Measurements from ENCODE around the gene GNAZ. TPM values are rescaled to one million over a fixed set of nuclear protein-coding genes. Genes with fewer than 3 reads are reported as not detected.

Gene GNAZ
- total RNA-seq, 4 donors from 2014 or later = 0.64 to 9.9 (median 2.6) TPM

DNA sequence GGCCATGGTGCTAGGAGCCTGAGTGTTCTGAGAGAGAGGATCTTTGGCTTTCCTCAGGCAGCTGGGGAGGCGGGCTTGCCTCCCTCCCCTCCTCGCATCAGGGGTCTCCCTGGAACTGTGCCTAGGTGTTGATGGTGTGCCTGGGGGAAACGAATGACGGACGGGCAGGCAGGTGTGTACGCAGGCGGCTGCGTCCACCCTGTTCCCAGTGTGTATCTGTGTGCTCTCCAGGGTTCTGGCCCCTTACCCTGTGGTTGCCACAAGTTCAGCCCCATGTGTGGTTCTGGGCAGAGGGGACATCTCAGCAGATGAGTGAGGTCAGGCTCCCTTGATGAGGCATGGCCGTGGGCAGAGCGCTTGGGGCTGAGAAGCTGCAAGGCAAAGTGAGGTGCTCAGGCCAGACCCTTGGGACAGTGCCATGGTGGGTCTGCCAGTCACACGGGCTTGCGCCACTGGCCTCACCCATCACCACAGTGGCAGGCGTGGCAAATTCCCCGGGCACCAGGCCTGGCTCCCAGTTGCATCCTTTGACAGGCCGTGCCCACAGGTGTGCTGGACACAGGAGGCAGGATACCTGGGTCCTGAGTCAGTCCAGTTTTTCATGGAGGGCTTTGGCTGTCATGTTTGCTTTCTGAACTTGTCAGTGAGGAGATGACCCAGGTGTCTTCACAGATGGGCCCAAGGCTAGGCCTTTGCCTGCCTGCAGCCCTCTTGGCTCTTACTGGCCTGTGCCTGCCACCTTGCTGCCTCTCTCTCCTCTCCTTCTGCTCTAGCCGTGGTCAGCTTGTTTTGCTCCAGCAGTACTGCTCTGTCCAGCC lies 27.3 kb downstream of the GNAZ start:
- no peak for DNase-seq
- Histone ChIP-seq H3K27ac (peak overlapping the region; percentile 22 to 66 (median 56)), H3K36me3 (no peaks in the 10 kb centered on the region), H3K9me3 (no peaks in the 10 kb centered on the region), H3K4me3 (no peak overlapping the region), H3K4me1 (peaks cover 6 to 26% (median 12%) of the 10 kb centered on the region in 3 donors), H3K27me3 (no peaks in the 10 kb centered on the region)
- TF ChIP-seq POLR2A (IDR thresholded peaks at IDR 0.05) = no peak
- TF ChIP-seq, protein P1, sequence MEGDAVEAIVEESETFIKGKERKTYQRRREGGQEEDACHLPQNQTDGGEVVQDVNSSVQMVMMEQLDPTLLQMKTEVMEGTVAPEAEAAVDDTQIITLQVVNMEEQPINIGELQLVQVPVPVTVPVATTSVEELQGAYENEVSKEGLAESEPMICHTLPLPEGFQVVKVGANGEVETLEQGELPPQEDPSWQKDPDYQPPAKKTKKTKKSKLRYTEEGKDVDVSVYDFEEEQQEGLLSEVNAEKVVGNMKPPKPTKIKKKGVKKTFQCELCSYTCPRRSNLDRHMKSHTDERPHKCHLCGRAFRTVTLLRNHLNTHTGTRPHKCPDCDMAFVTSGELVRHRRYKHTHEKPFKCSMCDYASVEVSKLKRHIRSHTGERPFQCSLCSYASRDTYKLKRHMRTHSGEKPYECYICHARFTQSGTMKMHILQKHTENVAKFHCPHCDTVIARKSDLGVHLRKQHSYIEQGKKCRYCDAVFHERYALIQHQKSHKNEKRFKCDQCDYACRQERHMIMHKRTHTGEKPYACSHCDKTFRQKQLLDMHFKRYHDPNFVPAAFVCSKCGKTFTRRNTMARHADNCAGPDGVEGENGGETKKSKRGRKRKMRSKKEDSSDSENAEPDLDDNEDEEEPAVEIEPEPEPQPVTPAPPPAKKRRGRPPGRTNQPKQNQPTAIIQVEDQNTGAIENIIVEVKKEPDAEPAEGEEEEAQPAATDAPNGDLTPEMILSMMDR (IDR thresholded peaks at IDR 0.05) = no peak
- WGBS, 2 donors = 50 to 88% methylated on average over 1 to 5 of the region's 16 CpGs
- intact Hi-C loops (cut with DNase I) = no loop called here

DNA sequence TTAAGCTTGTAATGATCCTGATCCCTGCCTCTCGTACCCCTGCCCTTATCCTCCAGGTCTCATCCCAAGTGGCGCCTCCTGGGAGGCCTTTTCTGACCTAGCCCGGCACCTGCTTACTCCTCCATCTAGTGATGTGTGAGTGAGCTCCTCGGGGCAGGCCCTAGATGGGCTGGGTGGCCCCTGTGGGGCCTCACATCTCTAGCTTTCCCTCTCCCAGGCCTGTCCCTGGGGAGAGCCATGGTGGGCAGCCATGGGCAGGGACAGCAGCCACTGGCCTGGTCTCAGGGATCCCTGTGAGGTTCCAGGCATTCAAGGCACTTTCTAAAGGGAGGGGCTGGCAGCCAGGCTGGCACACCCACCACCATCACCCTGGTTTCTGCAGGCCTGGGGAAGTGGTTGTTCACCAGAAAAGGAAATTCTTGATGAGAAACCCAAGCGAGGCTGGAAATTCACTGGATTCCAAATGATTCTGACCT lies 27.9 kb downstream of the GNAZ start:
- Histone ChIP-seq H3K9me3 (no peaks in the 10 kb centered on the region), H3K4me3 (no peak overlapping the region), H3K4me1 (peaks cover 6 to 26% (median 12%) of the 10 kb centered on the region in 3 donors), H3K27me3 (no peaks in the 10 kb centered on the region), H3K36me3 (no peaks in the 10 kb centered on the region), H3K27ac (peak overlapping the region; percentile 22 to 66 (median 56))
- WGBS, 2 donors = 81 to 83% methylated on average over 4 to 5 of the region's 5 CpGs
- intact Hi-C loops (cut with DNase I) = no loop called here
- TF ChIP-seq POLR2A (IDR thresholded peaks at IDR 0.05) = no peak
- TF ChIP-seq, protein P1 (IDR thresholded peaks at IDR 0.05) = no peak
- DNase-seq = no peak

DNA sequence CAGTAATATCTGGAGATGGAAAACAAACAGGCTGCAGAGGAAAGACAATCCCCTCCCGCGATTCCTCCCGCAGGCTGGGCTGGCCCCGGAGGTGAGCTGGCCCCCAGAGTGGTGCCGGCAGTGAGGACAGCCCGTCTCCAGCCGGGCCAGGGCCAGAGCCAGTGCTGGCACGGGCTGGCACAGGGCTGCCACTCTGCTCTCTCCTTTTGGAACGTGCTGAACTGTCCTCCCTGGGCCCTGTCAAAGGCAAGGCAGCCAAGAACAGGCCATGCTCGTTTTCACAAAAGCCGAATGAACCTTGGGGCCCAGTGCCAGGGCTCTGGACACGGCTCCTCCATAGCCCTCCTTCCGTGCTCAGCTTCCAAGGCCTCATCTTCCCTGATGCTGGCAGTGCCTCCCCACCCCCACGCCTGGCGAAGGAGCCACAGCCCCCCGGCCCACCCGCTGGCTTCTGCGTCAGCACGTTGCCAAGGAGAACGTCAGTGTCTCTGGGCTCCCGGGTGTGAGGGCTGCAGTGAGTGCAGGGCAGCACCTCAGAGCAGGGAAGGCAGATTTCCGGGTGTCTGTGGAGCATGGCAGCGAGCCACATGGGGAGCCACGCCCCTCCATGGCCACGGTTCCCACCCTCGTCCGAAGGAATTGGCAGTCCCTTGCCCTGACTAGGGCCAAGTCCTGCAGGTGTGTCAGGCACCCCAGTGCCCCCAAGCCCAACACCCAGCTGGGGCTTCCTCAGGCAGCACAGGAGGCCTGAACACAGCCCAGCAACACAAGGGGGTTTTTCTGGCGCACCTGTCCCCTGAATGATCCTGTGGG lies 28.6 kb downstream of the GNAZ start:
- Histone ChIP-seq H3K27ac (peak overlapping the region; percentile 22 to 66 (median 56)), H3K4me3 (no peak overlapping the region)
- DNase-seq = no peak

DNA sequence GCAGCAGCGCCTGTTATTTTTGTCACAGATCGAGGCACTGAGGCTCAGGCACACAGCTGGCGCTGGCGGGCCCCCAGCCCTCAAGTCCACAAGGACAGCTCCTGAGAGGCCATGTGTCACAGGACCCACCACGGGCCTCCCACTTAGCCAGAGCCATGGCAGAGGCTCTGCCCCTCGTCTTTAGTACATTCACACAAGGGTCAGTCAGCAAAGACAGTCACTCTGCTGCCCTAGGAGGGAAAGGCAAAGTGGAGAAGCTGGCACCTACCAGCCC lies 29.1 kb downstream of the GNAZ start:
- Histone ChIP-seq H3K4me1 (peaks cover 6 to 26% (median 12%) of the 10 kb centered on the region in 3 donors), H3K36me3 (no peaks in the 10 kb centered on the region), H3K4me3 (no peak overlapping the region), H3K9me3 (no peaks in the 10 kb centered on the region), H3K27ac (peak overlapping the region in 3 of 4 donors; percentile 46 to 66 (median 65)), H3K27me3 (no peaks in the 10 kb centered on the region)
- intact Hi-C loops (cut with DNase I) = no loop called here
- no CpG with 5 or more reads among the region's 6 CpGs for WGBS, 2 donors
- DNase-seq = no peak
- no peak for TF ChIP-seq POLR2A (IDR thresholded peaks at IDR 0.05)
- TF ChIP-seq, protein P1 (IDR thresholded peaks at IDR 0.05) = no peak

More for the DNA sequence above, 28.6 kb downstream of the GNAZ start:
- TF ChIP-seq, protein P1 (IDR thresholded peaks at IDR 0.05) = no peak
- no peak for TF ChIP-seq POLR2A (IDR thresholded peaks at IDR 0.05)
- WGBS, 2 donors = 18 to 43% methylated on average over 5 to 9 of the region's 28 CpGs
- Histone ChIP-seq H3K36me3 (no peaks in the 10 kb centered on the region), H3K4me1 (peaks cover 6 to 26% (median 12%) of the 10 kb centered on the region in 3 donors), H3K9me3 (no peaks in the 10 kb centered on the region), H3K27me3 (no peaks in the 10 kb centered on the region)
- intact Hi-C loops (cut with DNase I) = no loop called here

All from esophagus squamous epithelium (tissue), 5 donors.